Endometrial microvascular endothelial cells (primary cell): ENCODE measurements around the gene KIF26B. TPM values are rescaled to one million over a fixed set of nuclear protein-coding genes. Genes with fewer than 3 reads are reported as not detected.
"Not testable (repeated sequence)": the region's sequence is repeated elsewhere in the genome, so short reads cannot be mapped to it uniquely, and the experiment has no call there.

Experiments used
- in situ Hi-C: cut with HindIII; loops from 2 replicates; pipeline ENCODE4 v1.10.0; 2017; ENCODE audit warnings: low sequenced_read_pairs, low pct_unique_long_range_greater_than_20kb; ENCODE audit errors: inconsistent ontology term
- total RNA-seq: library from RNA; depleted of rRNA; stranded (reverse); fragments of >200 nt; gene quantifications from one replicate; pipeline ENCODE4 v1.2.3, GENCODE V29; 2015; ENCODE audit errors: inconsistent ontology term

Gene KIF26B
- total RNA-seq, 1 donor from 2014 or later = not detected

GRCh38 chr1:245292553-245292952, 137.8 kb downstream of the KIF26B start:
- in situ Hi-C loops = no loop called here

- in situ Hi-C loops = no loop called here
Measured at GRCh38 chr1:245294020-245294419, 139.2 kb downstream of the KIF26B start.

GRCh38 chr1:245298781-245299180, 144.0 kb downstream of the KIF26B start:
- in situ Hi-C loops = no loop called here

- in situ Hi-C loops = no loop called here
Measured at GRCh38 chr1:245301162-245301580, 146.4 kb downstream of the KIF26B start.

GRCh38 chr1:245301921-245302320, 147.1 kb downstream of the KIF26B start:
- in situ Hi-C loops = no loop called here

- in situ Hi-C loops = no loop called here
Measured at GRCh38 chr1:245304698-245305097, 149.9 kb downstream of the KIF26B start.

- in situ Hi-C loops = no loop called here
Measured at GRCh38 chr1:245306020-245306419, 151.2 kb downstream of the KIF26B start.

GRCh38 chr1:245306628-245307410, 152.0 kb downstream of the KIF26B start:
- in situ Hi-C loops = no loop called here

- in situ Hi-C loops = no loop called here
Measured at GRCh38 chr1:245310571-245311531, 156.1 kb downstream of the KIF26B start.

- in situ Hi-C loops = no loop called here
Measured at GRCh38 chr1:245311887-245312536, 157.2 kb downstream of the KIF26B start.

GRCh38 chr1:245313576-245313975, 158.8 kb downstream of the KIF26B start:
- in situ Hi-C loops = no loop called here

GRCh38 chr1:245316784-245317183, 162.0 kb downstream of the KIF26B start:
- in situ Hi-C loops = no loop called here

GRCh38 chr1:245317217-245317616, 162.4 kb downstream of the KIF26B start:
- in situ Hi-C loops = no loop called here

GRCh38 chr1:245319094-245319493, 164.3 kb downstream of the KIF26B start:
- in situ Hi-C loops = no loop called here

GRCh38 chr1:245322673-245323072, 167.9 kb downstream of the KIF26B start:
- in situ Hi-C loops = no loop called here

GRCh38 chr1:245323765-245324164, 169.0 kb downstream of the KIF26B start:
- in situ Hi-C loops = not testable (repeated sequence)

GRCh38 chr1:245325922-245326795, 171.4 kb downstream of the KIF26B start:
- in situ Hi-C loops = no loop called here

GRCh38 chr1:245327360-245327759, 172.6 kb downstream of the KIF26B start:
- in situ Hi-C loops = no loop called here
